Vagina (tissue), 2 donors: ENCODE measurements around the gene FADS2. TPM values are rescaled to one million over a fixed set of nuclear protein-coding genes. Genes with fewer than 3 reads are reported as not detected.
A peak's percentile ranks its signal among the peaks of the same experiment; 100 is the strongest.

Experiments
- DNase-seq, 2 donors: peaks; one replicate each; pipeline ENCODE4 v3.0.0-alpha.2; 2017; ENCODE audit errors: extremely low spot score in 2 of 2
- H3K27ac ChIP-seq: fragments of 200-600 bp; sonication (generic); one replicate; pipeline ENCODE4 v1.5.1; 2019
- H3K27me3 ChIP-seq: fragments of 200-600 bp; sonication (generic); one replicate; pipeline ENCODE4 v1.5.1; 2019
- H3K36me3 ChIP-seq, 2 donors: fragments of 200-600 bp; sonication (generic); one replicate each; pipeline ENCODE4 v1.5.1; 2017 to 2019
- H3K4me1 ChIP-seq: fragments of 200-600 bp; sonication (generic); one replicate; pipeline ENCODE4 v1.5.1; 2019
- H3K4me3 ChIP-seq, 2 donors: fragments of 200-600 bp; sonication (generic); 1 replicate in 1 of 2; 2 replicates in 1 of 2; pipeline ENCODE4 v1.5.1; 2016 to 2019
- H3K9me3 ChIP-seq: fragments of 200-600 bp; sonication (generic); one replicate; pipeline ENCODE4 v1.5.1; 2019
- POLR2A ChIP-seq, 2 donors: fragments of 450-650 bp; IDR thresholded peaks; one replicate each; pipeline ENCODE4 v1.6.1; 2017; ENCODE audit warnings: antibody characterized with exemption in 2 of 2, mild to moderate bottlenecking in 2 of 2, moderate library complexity in 2 of 2
- POLR2AphosphoS5 ChIP-seq, 2 donors: sonication (generic); formaldehyde crosslinking; IDR thresholded peaks; one replicate each; pipeline ENCODE4 v1.9.0; 2017; ENCODE audit warnings: antibody characterized with exemption in 2 of 2, mild to moderate bottlenecking in 2 of 2, low read depth in 1 of 2; ENCODE audit not compliant: insufficient read depth in 1 of 2
- intact Hi-C: fragments of 100-400 bp; cut with DNase I; formaldehyde crosslinking; loops from one replicate; pipeline ENCODE4 v1.15.1; 2023
- total RNA-seq: library from RNA; depleted of rRNA; stranded (reverse); fragments of >200 nt; gene quantifications from one replicate; pipeline ENCODE4 v1.2.3, GENCODE V29; 2016
- TF ChIP-seq, protein P1 (sequence below), 3 experiments: fragments of 450-650 bp in 2 of 3; fragments of 200-600 bp in 1 of 3; sonication (generic) in 1 of 3; IDR thresholded peaks; one replicate each; pipeline ENCODE4 v1.5.1; 2017 to 2019; ENCODE audit warnings: antibody characterized with exemption in 3 of 3, mild to moderate bottlenecking in 2 of 3, moderate library complexity in 2 of 3

FADS2 gene
- total RNA-seq, 1 donor from 2014 or later: 25.5 TPM

DNA sequence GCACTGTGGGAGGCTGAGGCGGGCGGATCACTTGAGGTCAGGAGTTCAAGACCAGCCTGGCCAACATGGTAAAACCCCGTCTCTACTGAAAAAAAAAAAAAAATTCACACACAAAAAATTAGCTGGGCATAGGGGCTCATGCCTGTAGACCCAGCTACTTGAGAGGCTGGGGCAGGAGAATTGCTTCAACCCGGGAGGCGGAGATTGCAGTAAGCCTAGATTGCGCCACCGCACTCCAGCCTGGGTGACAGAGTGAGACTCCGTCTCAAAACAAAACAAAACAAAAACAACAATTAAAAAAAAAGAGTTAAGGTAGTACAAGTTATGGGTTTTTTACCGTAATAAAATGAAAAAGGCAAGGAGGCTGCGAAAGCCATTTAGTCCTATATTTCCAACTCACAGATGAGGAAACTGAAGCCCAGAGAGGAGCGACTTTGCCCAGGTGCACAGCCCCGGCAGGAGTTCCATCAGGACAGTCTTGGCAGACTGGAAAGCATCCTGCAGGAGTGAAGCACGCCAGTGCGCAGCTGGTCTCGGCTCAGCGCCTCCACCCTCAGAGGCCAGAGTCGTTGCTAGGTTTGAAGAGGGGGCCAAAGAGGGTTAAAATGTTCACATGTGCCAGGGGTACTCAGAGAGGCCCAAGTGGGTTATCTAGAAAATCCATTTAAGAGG lies 67.1 kb downstream of the FADS2 start:
- H3K9me3 ChIP-seq: no peaks in the 10 kb centered on the region
- intact Hi-C loops: loop anchor here (5.0 to 10.0 kb wide), 3 partner anchors 100 to 220 kb away; partner anchors contain the start of genes FEN1 and TMEM258
- no peaks in the 10 kb centered on the region for H3K27me3 ChIP-seq
- H3K4me1 ChIP-seq: peaks cover 31% of the 10 kb centered on the region
- H3K27ac ChIP-seq: no peak overlapping the region
- no peaks in the 10 kb centered on the region for H3K36me3 ChIP-seq
- no peak overlapping the region for H3K4me3 ChIP-seq
- TF ChIP-seq POLR2AphosphoS5 (IDR thresholded peaks at IDR 0.05; ENCODE audit: insufficient read depth in 1 of 2, low read depth in 1 of 2): no peak
- TF ChIP-seq POLR2A (IDR thresholded peaks at IDR 0.05): no peak
- TF ChIP-seq, protein P1, sequence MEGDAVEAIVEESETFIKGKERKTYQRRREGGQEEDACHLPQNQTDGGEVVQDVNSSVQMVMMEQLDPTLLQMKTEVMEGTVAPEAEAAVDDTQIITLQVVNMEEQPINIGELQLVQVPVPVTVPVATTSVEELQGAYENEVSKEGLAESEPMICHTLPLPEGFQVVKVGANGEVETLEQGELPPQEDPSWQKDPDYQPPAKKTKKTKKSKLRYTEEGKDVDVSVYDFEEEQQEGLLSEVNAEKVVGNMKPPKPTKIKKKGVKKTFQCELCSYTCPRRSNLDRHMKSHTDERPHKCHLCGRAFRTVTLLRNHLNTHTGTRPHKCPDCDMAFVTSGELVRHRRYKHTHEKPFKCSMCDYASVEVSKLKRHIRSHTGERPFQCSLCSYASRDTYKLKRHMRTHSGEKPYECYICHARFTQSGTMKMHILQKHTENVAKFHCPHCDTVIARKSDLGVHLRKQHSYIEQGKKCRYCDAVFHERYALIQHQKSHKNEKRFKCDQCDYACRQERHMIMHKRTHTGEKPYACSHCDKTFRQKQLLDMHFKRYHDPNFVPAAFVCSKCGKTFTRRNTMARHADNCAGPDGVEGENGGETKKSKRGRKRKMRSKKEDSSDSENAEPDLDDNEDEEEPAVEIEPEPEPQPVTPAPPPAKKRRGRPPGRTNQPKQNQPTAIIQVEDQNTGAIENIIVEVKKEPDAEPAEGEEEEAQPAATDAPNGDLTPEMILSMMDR (IDR thresholded peaks at IDR 0.05): no peak
- no peak for DNase-seq

DNA sequence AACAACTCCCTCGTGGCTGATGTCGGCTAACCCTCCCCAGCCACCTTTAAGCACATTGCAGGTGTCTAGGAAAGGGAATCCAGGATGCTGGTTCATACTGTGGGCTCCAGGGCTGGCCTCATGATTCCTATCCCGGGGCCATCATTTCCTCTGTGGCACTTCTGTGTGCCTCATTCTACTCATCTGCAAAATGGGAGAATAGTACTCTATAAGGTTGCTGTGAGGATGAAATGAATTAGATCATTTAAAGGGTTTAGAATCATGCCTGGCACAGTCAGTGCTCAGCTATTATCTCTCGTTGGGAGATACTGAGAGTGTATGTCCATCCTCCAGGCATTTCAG lies 67.6 kb downstream of the FADS2 start:
- Histone ChIP-seq H3K9me3 (no peaks in the 10 kb centered on the region), H3K27ac (no peak overlapping the region), H3K36me3 (peaks cover 0 to 2% of the 10 kb centered on the region in 2 donors), H3K4me3 (no peak overlapping the region), H3K27me3 (no peaks in the 10 kb centered on the region), H3K4me1 (peaks cover 25% of the 10 kb centered on the region)
- no peak for DNase-seq
- intact Hi-C loops: loop anchor here (5.0 to 10.0 kb wide), 3 partner anchors 101 to 219 kb away; partner anchors contain the start of genes FEN1 and TMEM258
- TF ChIP-seq POLR2AphosphoS5 (IDR thresholded peaks at IDR 0.05; ENCODE audit: insufficient read depth in 1 of 2, low read depth in 1 of 2): no peak
- TF ChIP-seq, protein P1 (IDR thresholded peaks at IDR 0.05): no peak
- no peak for TF ChIP-seq POLR2A (IDR thresholded peaks at IDR 0.05)

DNA sequence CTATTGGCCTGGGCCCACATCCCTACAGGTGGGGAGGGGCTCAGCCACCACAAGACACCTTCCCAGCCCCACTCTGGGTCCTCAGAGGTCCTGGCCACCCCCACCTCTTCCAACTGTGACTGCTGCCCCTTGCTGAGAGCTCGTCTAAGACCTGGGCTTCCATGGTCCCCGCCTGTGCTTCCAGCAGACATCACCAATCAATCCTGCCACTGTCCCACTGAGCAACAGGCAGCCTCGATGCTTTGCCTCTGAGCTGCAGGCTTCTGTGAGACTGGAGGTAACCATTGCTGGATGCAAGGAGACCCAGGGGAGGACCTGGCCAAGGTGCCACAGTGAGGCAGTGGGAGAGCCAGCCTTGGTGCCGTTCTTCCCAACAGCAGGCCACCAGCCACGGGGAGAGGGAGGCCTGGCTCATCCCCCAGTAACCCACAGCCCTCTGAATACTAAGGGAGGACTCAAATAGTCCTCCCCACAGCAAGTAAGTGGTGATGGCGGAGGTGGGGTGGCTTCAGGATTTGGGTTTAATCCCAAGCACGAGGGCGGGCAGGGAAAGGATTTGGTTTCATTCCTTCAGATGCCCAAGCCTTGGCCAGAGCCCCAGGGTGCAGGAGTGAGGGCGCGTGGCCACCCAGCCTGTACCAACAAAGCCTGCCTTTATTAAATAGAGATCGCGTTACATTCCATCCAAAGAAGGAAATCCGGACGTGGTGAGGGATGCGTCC lies 68.7 kb downstream of the FADS2 start:
- no peak overlapping the region for H3K4me3 ChIP-seq
- H3K36me3 ChIP-seq: peaks cover 0 to 5% of the 10 kb centered on the region in 2 donors
- no peaks in the 10 kb centered on the region for H3K27me3 ChIP-seq
- H3K4me1 ChIP-seq: peaks cover 19% of the 10 kb centered on the region
- no peak for DNase-seq
- no peaks in the 10 kb centered on the region for H3K9me3 ChIP-seq
- intact Hi-C loops: loop anchor here (5.0 to 10.0 kb wide), 3 partner anchors 102 to 218 kb away; partner anchors contain the start of genes FEN1 and TMEM258
- TF ChIP-seq, protein P1 (IDR thresholded peaks at IDR 0.05): no peak
- TF ChIP-seq POLR2AphosphoS5 (IDR thresholded peaks at IDR 0.05; ENCODE audit: insufficient read depth in 1 of 2, low read depth in 1 of 2): no peak
- TF ChIP-seq POLR2A (IDR thresholded peaks at IDR 0.05): no peak
- no peak overlapping the region for H3K27ac ChIP-seq

DNA sequence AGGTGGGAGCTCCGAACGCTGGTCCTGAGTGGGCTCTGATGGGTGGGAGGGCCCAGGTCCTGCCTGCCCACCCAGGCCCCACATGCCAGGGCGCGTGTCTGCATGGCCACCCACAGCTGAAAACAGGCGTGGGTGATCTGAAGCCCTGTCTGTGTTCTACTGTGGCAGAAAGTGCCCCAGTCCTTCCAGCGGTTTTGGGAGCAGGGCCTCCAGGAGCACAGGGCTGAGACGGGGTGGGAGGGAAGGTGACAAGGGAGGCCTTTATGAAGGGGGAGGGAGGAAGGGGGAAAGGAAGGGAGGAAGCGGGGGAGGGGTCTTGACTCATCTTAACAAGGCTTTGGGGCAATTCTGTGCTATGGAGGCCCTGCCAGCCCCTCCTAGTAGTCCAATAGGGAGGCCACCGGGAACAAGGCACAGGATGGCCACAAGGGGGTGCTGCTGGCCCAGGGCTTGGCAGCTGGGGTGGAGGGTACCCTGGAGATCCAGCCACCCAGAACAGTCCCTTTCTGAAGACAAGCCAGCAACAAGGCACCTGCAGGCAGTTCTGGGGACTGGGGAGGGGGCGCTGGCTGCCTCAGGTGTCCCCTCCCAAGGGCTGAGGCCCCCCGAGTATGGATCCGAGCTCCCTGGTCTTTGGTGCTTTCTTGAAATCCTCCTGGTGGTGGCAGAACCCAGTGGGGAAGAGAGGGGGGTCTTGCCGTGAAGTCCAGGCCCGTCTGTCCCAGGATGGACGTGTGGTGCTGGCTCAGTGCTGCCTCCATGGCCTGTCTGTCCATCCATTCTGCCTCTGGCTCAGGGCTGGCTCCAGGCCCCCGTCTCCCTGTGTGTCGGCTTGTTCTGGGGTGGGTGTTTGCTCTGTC lies 69.5 kb downstream of the FADS2 start:
- Histone ChIP-seq H3K4me3 (no peak overlapping the region), H3K9me3 (no peaks in the 10 kb centered on the region), H3K27ac (peak overlapping the region; percentile 43), H3K36me3 (peaks cover 0 to 10% of the 10 kb centered on the region in 2 donors), H3K27me3 (no peaks in the 10 kb centered on the region), H3K4me1 (peaks cover 15% of the 10 kb centered on the region)
- intact Hi-C loops: loop anchor here (2.0 to 10.0 kb wide), 4 partner anchors 49 to 217 kb away; partner anchors contain the start of genes FEN1 and TMEM258
- no peak for DNase-seq
- TF ChIP-seq, protein P1 (IDR thresholded peaks at IDR 0.05): peak; percentile 76 to 91 (median 87)
- TF ChIP-seq POLR2A (IDR thresholded peaks at IDR 0.05): no peak
